Activated CD4-positive, CD25-positive, alpha-beta regulatory T cell treated with anti-CD3 and anti-CD28 coated beads, Interleukin-2, amount 50 U/mL, for 72 hours (primary cell): ENCODE measurements around the gene SAMD8.

Source experiments
- DNase-seq: peaks from one replicate; pipeline ENCODE4 v3.0.0; 2021

The SAMD8 gene

GRCh38 chr10:75111365-75111906, at the start of gene SAMD8:
SAMD8 (plus strand) TSS chr10:75111656; CDS start chr10:75150529, 38,873 bp downstream.
- DNase-seq, result peak; percentile 98

- DNase-seq, result no peak
Observed at GRCh38 chr10:75061709-75062505, 49.5 kb upstream of the SAMD8 start.

GRCh38 chr10:75062506-75063299, 48.8 kb upstream of the SAMD8 start:
- DNase-seq, result no peak

- DNase-seq, result no peak
Observed at GRCh38 chr10:75063461-75064230, 47.8 kb upstream of the SAMD8 start.

GRCh38 chr10:75065076-75065475, 46.4 kb upstream of the SAMD8 start:
- no peak for DNase-seq

- DNase-seq, result no peak
Observed at GRCh38 chr10:75066271-75066670, 45.2 kb upstream of the SAMD8 start.

GRCh38 chr10:75067272-75067671, 44.2 kb upstream of the SAMD8 start:
- DNase-seq, result no peak

GRCh38 chr10:75068523-75068922, 42.9 kb upstream of the SAMD8 start:
- DNase-seq, result no peak

GRCh38 chr10:75070476-75070875, 41.0 kb upstream of the SAMD8 start:
- DNase-seq, result no peak

- DNase-seq, result no peak
Observed at GRCh38 chr10:75070961-75071428, 40.5 kb upstream of the SAMD8 start.

- no peak for DNase-seq
Observed at GRCh38 chr10:75071756-75072155, 39.7 kb upstream of the SAMD8 start.

- DNase-seq, result no peak
Observed at GRCh38 chr10:75072727-75073126, 38.7 kb upstream of the SAMD8 start.

GRCh38 chr10:75073442-75073841, 38.0 kb upstream of the SAMD8 start:
- no peak for DNase-seq

GRCh38 chr10:75074711-75075445, 36.6 kb upstream of the SAMD8 start:
- no peak for DNase-seq

GRCh38 chr10:75076348-75076747, 35.1 kb upstream of the SAMD8 start:
- no peak for DNase-seq

GRCh38 chr10:75079436-75080083, 31.9 kb upstream of the SAMD8 start:
- DNase-seq, result no peak

- no peak for DNase-seq
Observed at GRCh38 chr10:75080554-75080953, 30.9 kb upstream of the SAMD8 start.

GRCh38 chr10:75081379-75081778, 30.1 kb upstream of the SAMD8 start:
- no peak for DNase-seq

- DNase-seq, result no peak
Observed at GRCh38 chr10:75083972-75084833, 27.3 kb upstream of the SAMD8 start.

GRCh38 chr10:75084834-75085384, 26.5 kb upstream of the SAMD8 start:
- no peak for DNase-seq
